GM12878 (cell line): Measurements from ENCODE around the gene ITPKB. TPM values are rescaled to one million over a fixed set of nuclear protein-coding genes. Genes with fewer than 3 reads are reported as not detected.
"Not testable (repeated sequence)": the region's sequence is repeated elsewhere in the genome, so short reads cannot be mapped to it uniquely, and the experiment has no call there.

Experiments used
- ATAC-seq: fragments of 200-7000 bp; cut with Tn5 transposase; 3 replicates; pipeline ENCODE4 v1.9.1; 2020; ENCODE audit warnings: mild to moderate bottlenecking, moderate library complexity
- BruUV-seq: library from RNA; stranded (reverse); fragments of 400-500 nt; replicated peaks from 2 replicates; lab custom pipeline; 2021; lab: Mats Ljungman, UMichigan
- CTCF ChIA-PET: fragments of 300-600 bp; sonication (Branson Sonifier 250); formaldehyde crosslinking; extraction: SDS; loops from one replicate; lab custom pipeline; 2021; ENCODE audit warnings: inconsistent platforms; lab: Yijun Ruan, JAX
- POLR2A ChIA-PET: fragments of 350-600 bp; formaldehyde crosslinking; extraction: SDS; loops from one replicate; lab custom pipeline; 2021; ENCODE audit warnings: inconsistent platforms; lab: Charles Lee
- RAD21 ChIA-PET: fragments of 300-600 bp; sonication (Branson Sonifier 250); formaldehyde crosslinking; loops from one replicate; lab custom pipeline; 2023; ENCODE audit warnings: antibody characterized with exemption; ENCODE audit not compliant: unreplicated experiment; lab: Charles Lee
- SMC1A ChIA-PET: fragments of 300-600 bp; sonication (Branson Sonifier 250); formaldehyde crosslinking; loops from one replicate; lab custom pipeline; 2023; ENCODE audit not compliant: unreplicated experiment, uncharacterized antibody; lab: Charles Lee
- DNase-seq: peaks from one replicate; pipeline ENCODE4 v3.0.0-alpha.2; 2011; ENCODE audit warnings: low read depth, low spot score
- FAIRE-seq: peaks from 3 replicates; lab custom pipeline; 2011; peaks lifted over from hg19 to GRCh38; lab: Jason Lieb, UNC
- H2AFZ ChIP-seq: 2 replicates; pipeline ENCODE4 v1.6.0; 2011; ENCODE audit warnings: low read depth, low read length, control low read depth; ENCODE audit not compliant: control insufficient read depth
- H3K27ac ChIP-seq: 2 replicates; pipeline ENCODE4 v1.5.1; 2011; ENCODE audit warnings: control low read depth; ENCODE audit not compliant: control insufficient read depth, insufficient read depth
- H3K27me3 ChIP-seq, 2 experiments: replicated peaks in 1 of 2; 2 replicates each; pipeline versions ENCODE4 v1.6.0 to v1.6.1; 2011; ENCODE audit warnings: low read length in 1 of 2; ENCODE audit not compliant: control insufficient read depth in 2 of 2, insufficient read depth in 2 of 2
- H3K36me3 ChIP-seq, 2 experiments: 2 replicates each; pipeline ENCODE4 v1.5.1; 2011; ENCODE audit warnings: low read length in 1 of 2; ENCODE audit not compliant: control insufficient read depth in 2 of 2, insufficient read depth in 2 of 2
- H3K4me1 ChIP-seq: 2 replicates; pipeline ENCODE4 v1.6.1; 2011; ENCODE audit warnings: mild to moderate bottlenecking, low read length, moderate library complexity, mixed read lengths; ENCODE audit not compliant: control insufficient read depth, insufficient read depth
- H3K4me2 ChIP-seq: 2 replicates; pipeline ENCODE4 v1.6.0; 2011; ENCODE audit warnings: control low read depth; ENCODE audit not compliant: control insufficient read depth, insufficient read depth
- H3K4me3 ChIP-seq: fragments of 200-600 bp; sonication (generic); 2 replicates; pipeline ENCODE4 v1.5.1; 2016
- H3K79me2 ChIP-seq: 2 replicates; pipeline ENCODE4 v1.6.0; 2011; ENCODE audit warnings: low read length; ENCODE audit not compliant: control insufficient read depth, insufficient read depth
- H3K9ac ChIP-seq: 2 replicates; pipeline ENCODE4 v1.8.0; 2011; ENCODE audit warnings: low read length, control low read depth, mixed read lengths; ENCODE audit not compliant: control insufficient read depth, insufficient read depth
- H3K9me3 ChIP-seq: replicated peaks from 3 replicates; pipeline ENCODE4 v1.5.1; 2011; ENCODE audit warnings: mild to moderate bottlenecking, low read length; ENCODE audit not compliant: control insufficient read depth, insufficient read depth
- H4K20me1 ChIP-seq: 2 replicates; pipeline ENCODE4 v1.6.0; 2011; ENCODE audit not compliant: control insufficient read depth, insufficient read depth
- E2F8 ChIP-seq: fragments of 450-650 bp; IDR thresholded peaks from 2 replicates; pipeline ENCODE4 v1.6.1; 2018; ENCODE audit warnings: mild to moderate bottlenecking, low read depth, moderate library complexity; ENCODE audit not compliant: partially characterized antibody
- FOS ChIP-seq: IDR thresholded peaks from 3 replicates; pipeline ENCODE4 v1.6.1; 2011; ENCODE audit warnings: borderline replicate concordance; ENCODE audit not compliant: insufficient read length; ENCODE audit errors: extremely low read depth
- MLLT1 ChIP-seq: fragments of 450-650 bp; IDR thresholded peaks from 2 replicates; pipeline ENCODE4 v1.6.1; 2016; ENCODE audit warnings: mild to moderate bottlenecking
- NFYB ChIP-seq: IDR thresholded peaks from 2 replicates; pipeline ENCODE4 v1.6.1; 2011; ENCODE audit warnings: low read depth, mild to moderate bottlenecking, low read length, improper control_type of control experiment, moderate library complexity; ENCODE audit not compliant: insufficient read depth
- RCOR1 ChIP-seq: conservative IDR thresholded peaks from 2 replicates; pipeline ENCODE4 v1.6.1; 2012; ENCODE audit warnings: low read depth, low read length, improper control_type of control experiment
- RUNX3 ChIP-seq: IDR thresholded peaks from 2 replicates; pipeline ENCODE4 v1.6.1; 2012; ENCODE audit warnings: low read length, inconsistent platforms
- TCF12 ChIP-seq: IDR thresholded peaks from 2 replicates; pipeline ENCODE4 v1.6.1; 2011; ENCODE audit warnings: low read depth, mild to moderate bottlenecking, low read length
- YY1 ChIP-seq: IDR thresholded peaks from 2 replicates; pipeline ENCODE4 v1.6.1; 2011; ENCODE audit warnings: low read depth, mild to moderate bottlenecking, low read length
- WGBS: methylation state at CpG from one replicate; pipeline ENCODE4 v1.1.6; 2016; ENCODE audit warnings: low lambda C conversion rate; ENCODE audit not compliant: insufficient replicate concordance, insufficient coverage; ENCODE audit errors: missing lambda C conversion rate; 5-methylcytosine and 5-hydroxymethylcytosine counted together
- in situ Hi-C: fragments of 300-500 bp; cut with MboI; formaldehyde crosslinking; loops from 9 replicates; pipeline ENCODE4 v1.14.3; 2018; ENCODE audit warnings: mixed read lengths
- intact Hi-C: fragments of 100-400 bp; cut with micrococcal nuclease; formaldehyde crosslinking; loops from one replicate; pipeline ENCODE4 v1.14.2; 2022; ENCODE audit not compliant: unreplicated experiment
- polyA plus RNA-seq, 11 experiments: library from polyadenylated mRNA; depleted of rRNA in 4 of 11; unstranded in 6 of 11; stranded (reverse) in 5 of 11; fragments of >200 nt; fragmentation: Nextera tagmentation in 4 of 11; fragmentation: Illumina TruSeq in 1 of 11; extraction: Ambion mirVana in 4 of 11; extraction: Trizol in 1 of 11; gene quantifications; 1 replicate in 1 of 11; 2 replicates in 10 of 11; pipeline versions ENCODE4 v1.2.1 to v1.2.3, GENCODE V29; 2011 to 2016; ENCODE audit warnings: inconsistent platforms in 2 of 11, missing spikeins in 2 of 11, low read depth in 1 of 11
- total RNA-seq, 4 experiments: library from RNA; depleted of rRNA in 3 of 4; stranded (reverse); fragments of >200 nt in 3 of 4; fragmentation: Illumina TruSeq in 1 of 4; extraction: Trizol in 1 of 4; gene quantifications; 2 replicates each; pipeline versions ENCODE4 v1.2.1 to v1.2.3, GENCODE V29; 2013 to 2021

Gene ITPKB
- total and polyA plus RNA-seq, 10 of the 15 experiments (the other 5 are each of a cell fraction or from before 2014, with no cell fraction given): 1.3 to 38.7 (median 12.9) TPM

GRCh38 chr1:226600254-226600653 lies 138.8 kb downstream of the ITPKB start (continued):
- TF ChIP-seq YY1 (no peak), FOS (no peak), RCOR1 (no peak), E2F8 (no peak), NFYB (no peak), RUNX3 (no peak)

GRCh38 chr1:226599636-226600238 lies 139.3 kb downstream of the ITPKB start:
- POLR2A ChIA-PET: no interaction called here
- RAD21 ChIA-PET: no interaction called here
- Histone ChIP-seq H3K4me3 (no peak overlapping the region), H3K9me3 (no peaks in the 10 kb centered on the region; the same call in 2 of the 3 replicates), H3K79me2 (no peaks in the 10 kb centered on the region), H2AFZ (no peak overlapping the region), H3K36me3 (no peaks in the 10 kb centered on the region), H3K27ac (no peak overlapping the region), H4K20me1 (no peaks in the 10 kb centered on the region; the same call in 1 of the 2 replicates), H3K4me2 (no peak overlapping the region), H3K4me1 (no peaks in the 10 kb centered on the region), H3K9ac (no peak overlapping the region), H3K27me3 (peaks cover 0 to 2% of the 10 kb centered on the region in 2 experiments; a peak in 2 of 4 replicates)
- ATAC-seq (no peak), FAIRE-seq (no peak), DNase-seq (no peak)
- SMC1A ChIA-PET: no interaction called here
- CTCF ChIA-PET: interaction anchor here (0.8 kb wide), 1 partner anchor 9 kb away, joined by 3 read pairs; no protein-coding TSS in a partner anchor
- BruUV-seq: no TSS peak
- intact Hi-C loops (loop anchor here (10.0 kb wide), 1 partner anchor 475 kb away; no protein-coding TSS in a partner anchor), in situ Hi-C loops (no loop called here)
- TF ChIP-seq MLLT1 (peak; percentile 83), TCF12 (no peak)

- H3K4me3 ChIP-seq, H3K36me3 ChIP-seq, H3K9me3 ChIP-seq, H3K9ac ChIP-seq, H3K79me2 ChIP-seq, H3K27ac ChIP-seq, H2AFZ ChIP-seq, ATAC-seq, intact Hi-C loops, CTCF ChIA-PET, SMC1A ChIA-PET, BruUV-seq, RAD21 ChIA-PET, H3K4me1 ChIP-seq, H4K20me1 ChIP-seq, FAIRE-seq, H3K4me2 ChIP-seq, H3K27me3 ChIP-seq, DNase-seq, in situ Hi-C loops, POLR2A ChIA-PET: not testable (repeated sequence)
- WGBS: 46% methylated on average over 3 of the region's 3 CpGs
These were observed 140.1 kb downstream of the ITPKB start for GRCh38 chr1:226598955-226599354.
